ENCODE data around the gene POLR2A.

POLR2A gene

DNA sequence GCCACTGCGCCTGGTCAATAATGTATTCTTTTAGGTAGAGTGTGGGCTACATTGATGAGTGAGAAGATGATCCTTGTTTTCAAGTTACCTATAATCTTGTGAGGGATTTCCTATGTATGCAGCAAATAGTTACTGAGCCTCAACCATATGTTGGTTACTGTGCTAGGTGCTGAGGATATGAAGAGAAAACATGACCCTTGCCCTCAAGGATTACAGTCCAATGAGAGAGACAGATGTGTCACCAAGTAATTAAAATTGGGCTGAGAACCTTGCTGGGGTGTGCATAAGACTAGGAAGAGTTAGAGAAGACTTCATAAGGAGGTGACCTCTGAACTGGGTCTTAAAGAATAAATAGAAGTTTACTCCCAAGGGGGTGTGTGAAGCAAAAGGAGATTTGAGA lies 7.4 kb downstream of the POLR2A start:
- H3K4me1 ChIP-seq (ENCODE audit: insufficient read depth, poor library complexity, severe bottlenecking), result peaks cover 5% of the 10 kb centered on the region
- ATAC-seq (ENCODE audit: low read depth), result no peak
- H3K9me3 ChIP-seq (ENCODE audit: severe bottlenecking), result no peaks in the 10 kb centered on the region
- H3K36me3 ChIP-seq (ENCODE audit: low read depth), result peaks cover 33% of the 10 kb centered on the region
- no peak overlapping the region for H3K4me3 ChIP-seq (ENCODE audit: severe bottlenecking)
- H3K27me3 ChIP-seq (ENCODE audit: insufficient read depth, poor library complexity, severe bottlenecking), result no peaks in the 10 kb centered on the region
- no peak for DNase-seq (ENCODE audit: low spot score)
- TF ChIP-seq, protein P1, sequence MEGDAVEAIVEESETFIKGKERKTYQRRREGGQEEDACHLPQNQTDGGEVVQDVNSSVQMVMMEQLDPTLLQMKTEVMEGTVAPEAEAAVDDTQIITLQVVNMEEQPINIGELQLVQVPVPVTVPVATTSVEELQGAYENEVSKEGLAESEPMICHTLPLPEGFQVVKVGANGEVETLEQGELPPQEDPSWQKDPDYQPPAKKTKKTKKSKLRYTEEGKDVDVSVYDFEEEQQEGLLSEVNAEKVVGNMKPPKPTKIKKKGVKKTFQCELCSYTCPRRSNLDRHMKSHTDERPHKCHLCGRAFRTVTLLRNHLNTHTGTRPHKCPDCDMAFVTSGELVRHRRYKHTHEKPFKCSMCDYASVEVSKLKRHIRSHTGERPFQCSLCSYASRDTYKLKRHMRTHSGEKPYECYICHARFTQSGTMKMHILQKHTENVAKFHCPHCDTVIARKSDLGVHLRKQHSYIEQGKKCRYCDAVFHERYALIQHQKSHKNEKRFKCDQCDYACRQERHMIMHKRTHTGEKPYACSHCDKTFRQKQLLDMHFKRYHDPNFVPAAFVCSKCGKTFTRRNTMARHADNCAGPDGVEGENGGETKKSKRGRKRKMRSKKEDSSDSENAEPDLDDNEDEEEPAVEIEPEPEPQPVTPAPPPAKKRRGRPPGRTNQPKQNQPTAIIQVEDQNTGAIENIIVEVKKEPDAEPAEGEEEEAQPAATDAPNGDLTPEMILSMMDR (IDR thresholded peaks at IDR 0.05; ENCODE audit: poor library complexity, severe bottlenecking), result no peak
- no peak overlapping the region for H3K27ac ChIP-seq (ENCODE audit: poor library complexity, severe bottlenecking)

DNA sequence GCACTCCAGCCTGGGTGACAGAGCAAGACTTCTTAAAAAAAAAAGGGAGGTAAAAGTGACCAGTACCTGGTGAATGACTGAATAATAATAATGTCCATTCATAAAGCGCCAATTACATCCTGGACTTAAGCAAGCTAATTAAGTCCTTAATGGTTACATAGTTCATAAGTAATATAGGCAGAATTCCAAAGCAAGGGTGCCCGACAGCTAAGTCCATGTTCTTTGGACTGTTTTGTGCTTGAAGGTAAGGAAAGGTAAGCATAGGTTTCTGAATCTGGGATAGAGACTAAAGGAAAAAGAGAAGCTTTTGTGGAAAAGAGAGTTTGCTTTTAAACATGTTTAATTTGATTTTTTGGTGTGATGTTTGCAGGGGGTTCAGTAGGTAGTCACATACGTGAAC lies 9.8 kb downstream of the POLR2A start:
- no peak overlapping the region for H3K27ac ChIP-seq (ENCODE audit: poor library complexity, severe bottlenecking)
- peaks cover 57% of the 10 kb centered on the region for H3K36me3 ChIP-seq (ENCODE audit: low read depth)
- no peaks in the 10 kb centered on the region for H3K9me3 ChIP-seq (ENCODE audit: severe bottlenecking)
- TF ChIP-seq, protein P1 (IDR thresholded peaks at IDR 0.05; ENCODE audit: poor library complexity, severe bottlenecking), result no peak
- H3K27me3 ChIP-seq (ENCODE audit: insufficient read depth, poor library complexity, severe bottlenecking), result no peaks in the 10 kb centered on the region
- no peak for DNase-seq (ENCODE audit: low spot score)
- no peak overlapping the region for H3K4me3 ChIP-seq (ENCODE audit: severe bottlenecking)
- no peak for ATAC-seq (ENCODE audit: low read depth)
- H3K4me1 ChIP-seq (ENCODE audit: insufficient read depth, poor library complexity, severe bottlenecking), result no peaks in the 10 kb centered on the region

DNA sequence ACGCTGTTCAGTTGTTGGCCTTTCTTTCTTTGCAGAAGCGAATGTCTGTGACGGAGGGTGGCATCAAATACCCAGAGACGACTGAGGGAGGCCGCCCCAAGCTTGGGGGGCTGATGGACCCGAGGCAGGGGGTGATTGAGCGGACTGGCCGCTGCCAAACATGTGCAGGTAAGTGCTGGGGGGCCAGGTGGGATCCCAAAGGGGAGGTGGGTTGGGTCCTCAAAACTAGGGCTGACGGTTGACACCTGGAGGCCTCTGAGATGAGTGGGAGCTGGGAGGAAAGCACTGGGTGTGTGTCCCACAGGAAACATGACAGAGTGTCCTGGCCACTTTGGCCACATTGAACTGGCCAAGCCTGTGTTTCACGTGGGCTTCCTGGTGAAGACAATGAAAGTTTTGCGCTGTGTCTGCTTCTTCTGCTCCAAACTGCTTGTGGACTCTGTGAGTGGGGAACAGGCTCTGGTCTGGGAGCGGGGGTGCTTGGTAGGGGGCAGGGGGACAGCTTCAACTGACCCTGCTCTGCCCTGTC lies 11.8 kb downstream of the POLR2A start:
- no peaks in the 10 kb centered on the region for H3K9me3 ChIP-seq (ENCODE audit: severe bottlenecking)
- peaks cover 65% of the 10 kb centered on the region for H3K36me3 ChIP-seq (ENCODE audit: low read depth)
- H3K4me3 ChIP-seq (ENCODE audit: severe bottlenecking), result no peak overlapping the region
- no peak overlapping the region for H3K27ac ChIP-seq (ENCODE audit: poor library complexity, severe bottlenecking)
- H3K4me1 ChIP-seq (ENCODE audit: insufficient read depth, poor library complexity, severe bottlenecking), result no peaks in the 10 kb centered on the region
- no peak for ATAC-seq (ENCODE audit: low read depth)
- TF ChIP-seq, protein P1 (IDR thresholded peaks at IDR 0.05; ENCODE audit: poor library complexity, severe bottlenecking), result no peak
- no peak for DNase-seq (ENCODE audit: low spot score)
- H3K27me3 ChIP-seq (ENCODE audit: insufficient read depth, poor library complexity, severe bottlenecking), result no peaks in the 10 kb centered on the region

DNA sequence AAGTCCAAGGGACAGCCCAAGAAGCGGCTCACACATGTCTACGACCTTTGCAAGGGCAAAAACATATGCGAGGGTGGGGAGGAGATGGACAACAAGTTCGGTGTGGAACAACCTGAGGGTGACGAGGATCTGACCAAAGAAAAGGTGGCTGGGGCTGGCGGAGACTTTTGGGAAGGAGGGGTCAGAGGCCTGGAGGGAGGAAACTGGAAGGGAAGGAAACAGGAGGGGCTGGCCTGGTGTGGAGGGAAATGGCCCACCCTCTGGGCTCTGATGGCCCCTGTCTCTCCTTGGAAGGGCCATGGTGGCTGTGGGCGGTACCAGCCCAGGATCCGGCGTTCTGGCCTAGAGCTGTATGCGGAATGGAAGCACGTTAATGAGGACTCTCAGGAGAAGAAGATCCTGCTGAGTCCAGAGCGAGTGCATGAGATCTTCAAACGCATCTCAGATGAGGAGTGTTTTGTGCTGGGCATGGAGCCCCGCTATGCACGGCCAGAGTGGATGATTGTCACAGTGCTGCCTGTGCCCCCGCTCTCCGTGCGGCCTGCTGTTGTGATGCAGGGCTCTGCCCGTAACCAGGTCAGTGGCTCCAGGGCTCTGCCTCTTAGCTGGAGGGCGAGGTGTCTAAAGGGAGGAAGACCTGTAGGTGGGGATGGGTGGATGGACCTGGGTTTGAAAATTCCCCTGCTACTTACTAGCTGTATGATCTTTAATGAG lies 12.5 kb downstream of the POLR2A start:
- ATAC-seq (ENCODE audit: low read depth) (0 out of 3 replicates have a peak, but pooled peaks have one; percentile 15), DNase-seq (ENCODE audit: low spot score) (no peak)
- Histone ChIP-seq H3K27ac (ENCODE audit: poor library complexity, severe bottlenecking) (no peak overlapping the region), H3K36me3 (ENCODE audit: low read depth) (peaks cover 65% of the 10 kb centered on the region), H3K4me3 (ENCODE audit: severe bottlenecking) (no peak overlapping the region), H3K4me1 (ENCODE audit: insufficient read depth, poor library complexity, severe bottlenecking) (no peaks in the 10 kb centered on the region), H3K9me3 (ENCODE audit: severe bottlenecking) (no peaks in the 10 kb centered on the region), H3K27me3 (ENCODE audit: insufficient read depth, poor library complexity, severe bottlenecking) (no peaks in the 10 kb centered on the region)
- TF ChIP-seq, protein P1 (IDR thresholded peaks at IDR 0.05; ENCODE audit: poor library complexity, severe bottlenecking), result no peak

DNA sequence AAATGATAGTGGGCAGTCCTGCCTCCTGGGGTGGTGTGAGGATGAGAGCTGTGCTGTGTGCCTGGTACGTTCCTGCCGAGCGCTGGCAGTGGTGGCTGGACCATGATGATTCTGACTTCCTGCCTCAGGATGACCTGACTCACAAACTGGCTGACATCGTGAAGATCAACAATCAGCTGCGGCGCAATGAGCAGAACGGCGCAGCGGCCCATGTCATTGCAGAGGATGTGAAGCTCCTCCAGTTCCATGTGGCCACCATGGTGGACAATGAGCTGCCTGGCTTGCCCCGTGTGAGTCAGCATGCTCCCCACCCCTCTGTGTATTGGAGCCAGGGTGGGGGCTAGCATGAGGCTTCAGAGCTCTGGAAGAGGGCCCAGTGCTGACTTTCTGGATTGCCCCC lies 13.1 kb downstream of the POLR2A start:
- Histone ChIP-seq H3K4me1 (ENCODE audit: insufficient read depth, poor library complexity, severe bottlenecking) (no peaks in the 10 kb centered on the region), H3K36me3 (ENCODE audit: low read depth) (peaks cover 71% of the 10 kb centered on the region), H3K4me3 (ENCODE audit: severe bottlenecking) (no peak overlapping the region), H3K9me3 (ENCODE audit: severe bottlenecking) (no peaks in the 10 kb centered on the region), H3K27ac (ENCODE audit: poor library complexity, severe bottlenecking) (no peak overlapping the region), H3K27me3 (ENCODE audit: insufficient read depth, poor library complexity, severe bottlenecking) (no peaks in the 10 kb centered on the region)
- TF ChIP-seq, protein P1 (IDR thresholded peaks at IDR 0.05; ENCODE audit: poor library complexity, severe bottlenecking), result no peak
- no peak for ATAC-seq (ENCODE audit: low read depth)
- no peak for DNase-seq (ENCODE audit: low spot score)
